Neural cell (in vitro differentiated cells): Measurements from ENCODE around the gene RPS18. TPM values are rescaled to one million over a fixed set of nuclear protein-coding genes. Genes with fewer than 3 reads are reported as not detected.

Experiments used
- H2AFZ ChIP-seq: fragments of 200-600, 300-800 bp; sonication (generic), shearing (Covaris generic); 2 replicates; pipeline ENCODE4 v1.6.0; 2014; ENCODE audit warnings: low read depth, mild to moderate bottlenecking, antibody characterized with exemption, low read length, moderate library complexity
- H3F3A ChIP-seq: fragments of 200-600 bp; shearing (Covaris generic); 2 replicates; pipeline ENCODE4 v1.6.1; 2016; ENCODE audit warnings: mild to moderate bottlenecking, moderate library complexity, mixed read lengths, antibody characterized with exemption, low read length; ENCODE audit not compliant: insufficient read depth, poor library complexity, severe bottlenecking
- H3K27ac ChIP-seq: fragments of 200-600, 300-800 bp; sonication (generic), shearing (Covaris generic); 2 replicates; pipeline ENCODE4 v1.5.1; 2014; ENCODE audit warnings: mild to moderate bottlenecking, low read length, moderate library complexity
- H3K27me3 ChIP-seq: fragments of 300-800, 200-600 bp; sonication (generic), shearing (Covaris generic); 2 replicates; pipeline ENCODE4 v1.6.0; 2014; ENCODE audit warnings: mild to moderate bottlenecking, low read depth, low read length, moderate library complexity; ENCODE audit not compliant: insufficient read depth
- H3K36me3 ChIP-seq: fragments of 300-800, 200-600 bp; sonication (generic), shearing (Covaris generic); 2 replicates; pipeline ENCODE4 v1.5.1; 2014; ENCODE audit warnings: mild to moderate bottlenecking, antibody characterized with exemption, low read length, moderate library complexity; ENCODE audit not compliant: insufficient read depth
- H3K4me2 ChIP-seq: fragments of 300-800, 200-600 bp; sonication (generic), shearing (Covaris generic); 2 replicates; pipeline ENCODE4 v1.6.0; 2014; ENCODE audit warnings: mild to moderate bottlenecking, low read length
- H3K4me3 ChIP-seq: fragments of 300-800, 200-600 bp; sonication (generic), shearing (Covaris generic); 2 replicates; pipeline ENCODE4 v1.5.1; 2014; ENCODE audit warnings: mild to moderate bottlenecking, low read length, moderate library complexity
- H3K79me2 ChIP-seq: fragments of 200-600 bp; shearing (Covaris generic); replicated peaks from 2 replicates; pipeline ENCODE4 v1.6.0; 2014; ENCODE audit warnings: mild to moderate bottlenecking, low read length, moderate library complexity; ENCODE audit not compliant: insufficient read depth
- H3K9ac ChIP-seq: fragments of 300-800, 200-600 bp; sonication (generic), shearing (Covaris generic); 2 replicates; pipeline ENCODE4 v1.6.1; 2016; ENCODE audit warnings: mild to moderate bottlenecking, low read length, mixed read lengths
- H3K9me2 ChIP-seq: fragments of 200-600 bp; shearing (Covaris generic); 2 replicates; pipeline ENCODE4 v1.6.1; 2016; ENCODE audit warnings: mild to moderate bottlenecking, low read length, mixed read lengths; ENCODE audit not compliant: insufficient read depth
- H3K9me3 ChIP-seq: fragments of 200-600, 300-800 bp; sonication (generic), shearing (Covaris generic); 2 replicates; pipeline ENCODE4 v1.6.1; 2016; ENCODE audit warnings: mild to moderate bottlenecking, mixed run types, low read length, moderate library complexity, mixed read lengths
- H4K20me1 ChIP-seq: fragments of 200-600 bp; shearing (Covaris generic); 2 replicates; pipeline ENCODE4 v1.6.1; 2016; ENCODE audit warnings: mild to moderate bottlenecking, mixed run types; ENCODE audit not compliant: insufficient read depth
- CTCF ChIP-seq: fragments of 450-650 bp; IDR thresholded peaks from 2 replicates; pipeline ENCODE4 v1.5.1; 2014; ENCODE audit warnings: antibody characterized with exemption, mild to moderate bottlenecking, moderate library complexity; ENCODE audit not compliant: poor library complexity, severe bottlenecking
- EP300 ChIP-seq: fragments of 450-650 bp; conservative IDR thresholded peaks from 2 replicates; pipeline ENCODE4 v1.6.1; 2014; ENCODE audit warnings: antibody characterized with exemption, mild to moderate bottlenecking, moderate library complexity; ENCODE audit not compliant: poor library complexity, severe bottlenecking
- EZH2 ChIP-seq: fragments of 200-600, 300-800 bp; shearing (Covaris generic), sonication (generic); IDR thresholded peaks from 2 replicates; pipeline ENCODE4 v1.6.1; 2014; ENCODE audit warnings: antibody characterized with exemption, low read length, borderline replicate concordance, mild to moderate bottlenecking; ENCODE audit not compliant: insufficient read depth, poor library complexity, severe bottlenecking
- MXI1 ChIP-seq: fragments of 450-650 bp; conservative IDR thresholded peaks from 2 replicates; pipeline ENCODE4 v1.6.1; 2014; ENCODE audit warnings: antibody characterized with exemption, mild to moderate bottlenecking; ENCODE audit not compliant: poor library complexity, severe bottlenecking
- POLR2AphosphoS5 ChIP-seq: IDR thresholded peaks from 2 replicates; pipeline ENCODE4 v1.6.1; 2012
- RAD21 ChIP-seq: fragments of 450-650 bp; conservative IDR thresholded peaks from 2 replicates; pipeline ENCODE4 v1.6.1; 2014; ENCODE audit warnings: antibody characterized with exemption, mild to moderate bottlenecking, moderate library complexity
- REST ChIP-seq: IDR thresholded peaks from 2 replicates; pipeline ENCODE4 v1.6.1; 2012; ENCODE audit warnings: borderline replicate concordance
- SMC3 ChIP-seq: fragments of 450-650 bp; conservative IDR thresholded peaks from 2 replicates; pipeline ENCODE4 v1.6.1; 2014; ENCODE audit warnings: antibody characterized with exemption, mild to moderate bottlenecking, moderate library complexity; ENCODE audit not compliant: poor library complexity
- TAF1 ChIP-seq: IDR thresholded peaks from 2 replicates; pipeline ENCODE4 v1.6.1; 2012; ENCODE audit warnings: low read depth
- polyA plus RNA-seq: library from polyadenylated mRNA; depleted of rRNA; stranded (reverse); fragments of >200 nt; gene quantifications from 2 replicates; pipeline ENCODE4 v1.2.3, GENCODE V29; 2014

RPS18 gene
- polyA plus RNA-seq, 1 donor from 2014 or later: 2,078 TPM

DNA sequence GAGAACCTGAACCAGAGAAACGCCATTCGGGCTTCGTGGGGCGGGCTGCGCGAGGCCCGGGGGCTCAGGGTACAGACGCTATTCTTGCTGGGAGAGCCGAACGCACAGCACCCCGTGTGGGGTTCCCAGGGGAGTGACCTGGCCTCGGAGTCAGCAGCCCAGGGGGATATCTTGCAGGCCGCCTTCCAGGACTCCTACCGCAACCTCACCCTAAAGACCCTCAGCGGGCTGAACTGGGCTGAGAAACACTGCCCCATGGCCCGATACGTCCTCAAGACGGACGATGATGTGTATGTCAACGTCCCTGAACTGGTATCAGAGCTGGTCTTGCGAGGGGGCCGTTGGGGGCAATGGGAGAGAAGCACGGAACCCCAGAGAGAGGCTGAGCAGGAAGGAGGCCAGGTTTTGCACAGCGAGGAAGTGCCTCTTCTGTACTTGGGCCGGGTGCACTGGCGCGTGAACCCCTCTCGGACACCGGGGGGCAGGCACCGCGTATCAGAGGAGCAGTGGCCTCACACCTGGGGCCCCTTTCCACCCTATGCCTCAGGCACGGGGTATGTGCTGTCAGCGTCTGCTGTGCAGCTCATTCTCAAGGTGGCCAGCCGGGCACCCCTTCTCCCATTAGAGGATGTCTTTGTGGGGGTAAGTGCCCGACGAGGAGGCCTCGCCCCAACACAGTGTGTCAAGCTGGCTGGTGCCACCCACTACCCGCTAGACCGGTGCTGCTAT is 6.0 kb downstream of the RPS18 start:
- Histone ChIP-seq H3K27me3 (no peaks in the 10 kb centered on the region), H3K9ac (peak overlapping the region; percentile 81), H3K9me3 (no peaks in the 10 kb centered on the region), H2AFZ (peak overlapping the region; percentile 65), H3F3A (no peaks in the 10 kb centered on the region), H3K79me2 (peaks cover 11% of the 10 kb centered on the region), H3K9me2 (no peaks in the 10 kb centered on the region), H3K27ac (peak overlapping the region; percentile 77), H3K4me2 (peak overlapping the region; percentile 48), H3K4me3 (peak overlapping the region; percentile 82), H4K20me1 (no peaks in the 10 kb centered on the region), H3K36me3 (no peaks in the 10 kb centered on the region)
- TF ChIP-seq CTCF: peak; percentile 5
- TF ChIP-seq POLR2AphosphoS5: no peak

DNA sequence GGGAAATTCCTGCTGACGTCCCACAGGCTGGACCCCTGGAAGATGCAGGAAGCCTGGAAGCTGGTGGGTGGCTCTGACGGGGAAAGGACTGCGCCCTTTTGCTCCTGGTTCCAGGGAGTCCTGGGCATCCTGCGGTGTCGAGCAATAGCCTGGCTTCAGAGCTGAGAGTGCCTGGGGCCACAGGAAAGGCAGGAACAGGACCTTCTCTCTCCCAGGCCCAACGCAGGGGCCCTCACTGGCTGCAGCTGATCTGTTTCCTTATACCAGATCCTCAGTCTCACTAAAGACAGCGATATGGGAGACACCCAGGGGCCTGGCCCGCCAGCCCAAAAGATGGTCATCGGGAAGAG is 6.5 kb downstream of the RPS18 start:
- Histone ChIP-seq H3K4me2 (no peak overlapping the region), H3F3A (no peaks in the 10 kb centered on the region), H4K20me1 (no peaks in the 10 kb centered on the region), H3K27me3 (no peaks in the 10 kb centered on the region), H3K27ac (no peak overlapping the region), H2AFZ (no peak overlapping the region), H3K4me3 (no peak overlapping the region), H3K79me2 (peaks cover 5% of the 10 kb centered on the region), H3K36me3 (no peaks in the 10 kb centered on the region), H3K9me3 (no peaks in the 10 kb centered on the region), H3K9ac (no peak overlapping the region), H3K9me2 (no peaks in the 10 kb centered on the region)
- TF ChIP-seq EZH2 (no peak), POLR2AphosphoS5 (no peak), SMC3 (no peak), CTCF (no peak), EP300 (no peak), RAD21 (no peak), TAF1 (no peak), MXI1 (no peak), REST (no peak)
